HTR-8/SVneo (cell line): ENCODE data around the gene C2CD2.

Source experiments
- DNase-seq: peaks from one replicate; pipeline ENCODE4 v3.0.0; 2011; ENCODE audit warnings: low spot score, mixed read lengths; ENCODE audit not compliant: insufficient read length
- FAIRE-seq: peaks from 2 replicates; lab custom pipeline; 2011; peaks lifted over from hg19 to GRCh38; lab: Jason Lieb, UNC

The C2CD2 gene

DNA sequence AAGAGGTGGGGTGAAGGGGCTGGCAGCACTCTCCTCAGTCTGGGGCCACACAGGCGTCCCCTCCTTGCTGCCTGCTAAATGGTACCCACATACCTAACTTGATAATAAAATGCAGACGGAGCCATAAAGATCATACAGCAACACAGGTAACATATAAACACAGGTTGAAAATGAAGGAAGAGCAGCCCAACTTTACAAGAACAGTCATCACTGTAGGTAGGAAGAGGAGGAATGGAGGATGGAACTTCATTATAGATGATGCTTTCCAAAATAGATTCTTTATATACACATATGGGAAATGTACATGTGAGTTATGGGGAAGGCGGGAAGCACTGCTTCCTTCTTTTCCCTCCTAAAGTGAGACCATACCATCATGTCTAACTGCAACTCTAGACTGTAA, 13.4 kb downstream of the C2CD2 start:
- DNase-seq (no peak), FAIRE-seq (no peak)

DNA sequence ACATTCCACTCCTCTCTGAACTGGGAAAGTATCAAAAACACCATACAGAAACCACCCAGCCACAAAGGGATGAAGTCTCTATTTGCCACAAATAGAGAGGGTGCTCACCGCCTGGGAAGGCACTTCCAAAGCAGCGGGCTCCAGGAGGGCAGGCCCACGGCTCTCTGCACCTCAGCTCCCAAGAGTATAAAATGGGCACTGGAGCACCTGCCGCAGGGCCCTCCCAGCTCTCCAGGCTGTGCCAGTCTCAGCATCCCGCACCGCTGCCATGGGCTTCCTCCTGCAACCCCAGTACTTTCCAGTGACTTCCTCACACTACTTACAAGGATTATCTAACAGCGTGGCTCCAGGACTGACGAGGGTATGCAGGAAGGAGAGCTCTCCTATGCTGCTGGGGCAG, 14.4 kb downstream of the C2CD2 start:
- DNase-seq (no peak), FAIRE-seq (no peak)

DNA sequence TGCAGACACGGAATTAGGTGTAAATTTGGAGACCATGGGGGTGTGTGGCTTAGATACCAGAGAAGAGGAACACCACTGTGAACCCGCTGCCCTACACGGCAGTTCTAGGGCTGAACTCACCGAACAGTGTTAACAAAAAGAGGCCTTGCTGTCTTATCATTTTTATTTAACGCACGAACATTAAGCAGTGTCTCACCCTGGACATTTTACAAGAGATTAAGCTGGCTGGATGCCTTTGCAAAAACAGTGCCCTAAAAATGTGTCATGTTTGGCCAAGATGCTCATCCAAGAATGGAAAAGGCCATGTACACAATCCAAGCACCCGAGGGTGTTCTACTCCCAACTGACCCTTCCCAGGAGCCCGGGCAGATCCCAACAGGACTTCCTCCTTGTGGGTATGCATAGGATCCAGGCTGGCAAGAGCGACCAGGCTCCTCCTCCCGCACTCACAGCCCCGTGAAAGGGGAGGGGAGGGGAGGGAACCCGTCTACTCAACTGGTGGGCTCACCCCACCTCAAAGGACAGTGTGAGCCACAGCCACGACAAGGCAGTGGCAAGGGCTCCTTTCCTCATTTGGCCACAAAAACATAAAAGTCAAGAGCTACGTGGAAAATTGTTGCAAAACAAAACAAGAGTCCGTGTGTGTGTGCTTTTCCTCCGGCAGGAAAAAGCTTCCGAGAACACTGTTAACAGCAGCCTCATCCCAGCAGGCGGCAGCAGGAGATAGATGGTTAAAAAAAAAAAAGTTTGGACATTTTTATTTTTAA, 20.3 kb downstream of the C2CD2 start:
- DNase-seq (no peak), FAIRE-seq (no peak)

DNA sequence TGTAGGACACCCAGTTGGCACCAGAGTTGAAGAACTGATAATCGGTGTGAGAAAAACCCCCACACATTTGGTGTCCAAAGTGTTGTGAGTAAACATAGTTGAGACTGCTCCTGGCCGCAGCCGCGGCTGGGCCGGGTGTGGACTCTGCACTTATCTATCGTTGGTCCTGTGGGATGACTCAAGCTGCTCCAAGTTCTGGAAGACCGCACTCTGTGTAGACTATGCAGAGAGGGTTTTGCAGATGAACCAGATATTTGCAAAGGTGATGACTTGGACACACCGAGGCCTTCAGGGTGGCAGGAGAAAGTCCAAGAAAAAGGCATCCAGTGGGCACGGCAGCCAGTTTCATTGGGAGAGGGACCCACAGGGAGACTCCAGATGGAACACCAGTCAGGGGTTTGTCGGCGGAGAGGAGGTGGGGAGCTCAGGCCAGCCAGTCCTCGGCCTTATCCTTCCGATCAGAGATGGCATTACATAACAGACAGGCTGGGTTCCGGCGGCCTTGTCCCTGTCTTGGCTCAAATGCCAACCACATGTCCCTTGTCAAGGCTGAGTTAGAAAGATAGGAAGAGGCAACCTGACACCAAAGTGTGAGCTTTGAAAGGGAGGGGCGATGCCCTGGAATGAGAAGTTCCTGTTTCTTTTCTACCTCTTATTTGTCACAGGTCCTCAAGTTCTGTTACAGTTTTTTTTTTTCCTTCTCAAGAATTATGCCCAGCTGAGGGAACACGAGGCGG, 21.1 kb downstream of the C2CD2 start:
- DNase-seq, result peak; percentile 40
- no peak for FAIRE-seq

DNA sequence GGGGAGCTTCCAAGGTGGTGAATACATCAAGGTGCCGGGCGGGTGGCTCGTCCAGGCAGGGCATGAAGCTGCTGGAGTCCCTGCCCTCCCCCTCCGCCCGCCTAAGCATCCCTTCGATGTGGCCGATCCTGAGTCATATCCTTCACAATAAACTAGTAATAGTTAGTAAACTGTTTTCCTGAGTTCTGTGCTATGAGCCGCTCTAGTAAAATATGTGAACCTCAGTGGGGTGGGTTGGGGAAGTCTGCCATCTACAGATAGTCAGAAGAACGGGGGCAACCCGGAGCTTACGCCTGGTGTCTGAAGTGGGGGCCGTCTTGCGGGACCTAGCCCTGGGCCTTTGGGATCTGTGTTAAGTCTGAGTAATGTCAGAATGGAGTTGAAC, 21.6 kb downstream of the C2CD2 start:
- DNase-seq (peak; percentile 72), FAIRE-seq (no peak)

DNA sequence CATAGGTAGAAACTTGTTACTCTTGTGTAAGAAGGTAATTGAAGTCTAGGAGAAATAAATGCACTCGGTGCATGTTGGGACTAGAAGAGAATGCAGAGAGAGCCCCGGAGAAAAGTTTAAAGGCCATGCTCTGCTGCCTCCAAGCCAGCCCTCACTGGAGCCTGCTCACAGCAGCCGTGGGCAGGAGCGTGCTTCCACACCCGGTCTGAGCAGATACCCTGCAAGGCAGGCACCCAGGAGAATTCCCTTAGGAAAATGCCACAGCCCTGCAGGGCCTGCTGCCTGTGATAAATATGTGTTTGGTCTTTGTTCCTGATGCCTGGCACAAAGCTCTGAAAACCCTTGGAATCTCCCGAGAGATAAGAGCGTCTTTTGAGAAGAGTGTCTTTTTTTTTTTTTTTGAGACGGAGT, 22.8 kb downstream of the C2CD2 start:
- DNase-seq, result no peak
- no peak for FAIRE-seq

DNA sequence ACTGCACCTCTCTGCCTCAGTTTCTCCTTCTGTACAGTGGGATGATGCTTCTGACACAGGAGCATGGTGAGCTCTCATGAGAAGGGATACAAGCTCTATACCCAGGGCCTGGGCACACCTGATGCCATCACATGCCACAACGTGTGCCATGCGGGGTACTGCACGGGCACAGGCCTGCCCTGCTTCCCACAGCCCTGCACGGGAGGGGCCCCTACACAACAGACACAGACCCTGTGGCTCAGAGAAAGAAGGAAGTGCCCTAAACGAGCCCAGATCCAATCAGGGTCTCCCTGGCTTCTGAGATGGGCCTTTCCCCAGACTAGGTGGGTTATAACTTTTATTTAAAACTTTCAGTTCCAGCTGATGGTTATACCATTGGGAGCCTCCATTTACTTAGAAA, 24.6 kb downstream of the C2CD2 start:
- FAIRE-seq, result no peak
- DNase-seq, result no peak

DNA sequence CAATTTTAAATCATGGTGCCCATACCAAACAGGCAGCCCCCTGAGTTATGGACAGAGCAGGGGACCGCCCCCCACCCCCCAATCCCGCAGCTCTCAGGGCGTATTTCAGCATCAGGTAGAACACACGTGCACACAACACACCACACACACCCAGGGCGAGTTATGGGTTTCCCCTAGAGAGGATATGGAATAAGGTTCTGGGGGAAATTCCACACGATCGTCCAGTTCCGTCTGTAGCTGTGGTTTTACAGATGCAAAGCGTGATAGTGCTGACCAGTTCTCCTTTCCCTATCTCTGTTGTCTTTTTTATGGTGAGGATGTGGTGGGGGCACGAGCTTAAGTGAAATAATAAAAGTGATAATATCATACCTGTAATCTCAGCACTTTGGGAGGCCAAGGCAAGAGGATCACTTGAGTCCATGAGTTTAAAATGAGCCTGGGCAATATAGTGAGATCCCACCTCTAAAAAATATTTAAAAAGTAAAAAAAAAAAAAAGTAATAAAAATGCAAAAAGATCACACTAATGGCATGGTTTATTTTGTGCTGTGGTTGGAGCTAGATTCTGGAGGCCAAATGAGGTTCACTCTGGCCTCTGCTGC, 25.1 kb downstream of the C2CD2 start:
- FAIRE-seq, result no peak
- DNase-seq, result no peak

DNA sequence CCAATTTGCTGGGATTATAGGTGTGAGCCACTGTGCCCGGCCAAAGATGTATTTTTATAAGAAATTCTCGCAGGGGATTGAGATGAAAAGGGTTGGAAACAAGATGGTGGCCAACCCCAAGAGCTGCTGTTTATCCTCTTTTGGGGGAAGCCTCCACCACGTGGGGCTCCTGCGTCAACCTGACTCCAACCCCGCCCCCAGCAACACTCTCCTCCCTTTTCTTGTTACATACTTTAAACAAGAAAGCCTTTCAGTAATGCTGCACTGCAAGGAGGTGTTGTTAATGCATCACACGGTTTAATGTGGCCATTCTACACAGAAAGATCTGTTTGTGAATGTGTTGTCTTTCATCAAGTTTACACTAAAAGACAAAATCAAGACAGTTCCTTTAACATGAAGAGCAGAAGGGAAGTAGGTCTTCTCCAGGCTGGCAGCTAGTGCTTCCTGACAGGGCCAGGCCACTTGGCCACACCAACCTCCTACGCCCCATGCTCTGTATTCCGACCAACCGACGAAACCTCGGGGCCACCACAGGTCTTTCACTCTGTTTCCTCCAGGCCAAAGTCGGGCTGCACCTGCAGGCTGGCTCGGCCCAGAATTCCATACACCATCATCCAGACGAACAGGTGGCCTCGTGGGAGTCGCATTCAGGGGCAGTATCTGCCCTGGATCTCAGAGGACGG, 25.9 kb downstream of the C2CD2 start:
- FAIRE-seq (no peak), DNase-seq (no peak)

DNA sequence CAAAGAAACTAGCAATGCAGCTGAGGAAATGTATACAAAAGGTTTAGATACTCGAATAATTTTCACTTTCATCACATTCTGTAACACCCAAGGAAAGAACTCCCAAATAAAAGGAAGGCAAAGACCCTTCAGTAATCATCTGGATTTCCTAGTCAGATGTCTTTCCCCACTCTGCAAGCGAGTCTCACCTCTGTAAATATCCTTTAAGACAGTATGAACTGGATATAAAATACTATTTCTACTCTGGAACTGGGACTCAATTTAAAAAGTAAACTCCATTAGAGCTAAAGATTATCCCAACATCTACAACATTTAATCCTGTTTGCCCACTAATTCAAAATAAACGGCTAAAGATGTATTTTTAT, 27.0 kb downstream of the C2CD2 start:
- no peak for FAIRE-seq

DNA sequence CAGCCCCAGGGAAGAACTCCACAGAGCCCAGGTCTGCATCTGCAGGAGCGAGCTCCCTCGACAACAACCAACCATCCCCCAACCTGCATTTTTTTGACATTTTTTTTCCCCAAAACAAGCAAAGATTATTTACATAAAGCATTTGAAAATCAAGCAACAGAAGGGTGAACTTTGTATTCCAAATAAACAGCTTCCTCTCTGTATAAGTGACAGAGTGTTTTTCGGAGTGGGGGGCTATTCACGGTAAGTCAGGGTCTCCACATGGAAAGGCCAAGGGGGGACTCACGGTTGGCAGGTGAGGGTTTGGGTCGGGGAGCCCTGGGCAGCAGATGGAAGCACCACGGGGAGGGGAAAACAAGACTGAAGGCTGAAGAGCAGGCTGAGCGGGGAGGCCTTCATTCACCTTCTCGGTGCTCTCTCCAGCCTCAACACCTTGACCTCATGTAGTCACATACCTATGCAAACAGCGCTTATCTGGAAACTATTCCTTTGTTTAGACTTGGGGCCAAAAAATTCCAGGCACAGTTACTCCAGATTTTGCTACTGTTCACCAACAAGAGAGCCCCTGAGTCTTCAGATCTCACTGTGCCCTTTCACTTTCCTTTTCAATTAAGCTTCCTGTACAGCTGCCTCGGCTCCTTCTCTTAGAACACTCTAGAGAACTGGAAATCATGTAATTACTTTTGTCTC, 27.6 kb downstream of the C2CD2 start:
- no peak for FAIRE-seq
- peak; percentile 33 for DNase-seq

More for the DNA sequence above, 27.0 kb downstream of the C2CD2 start:
- DNase-seq, result no peak

DNA sequence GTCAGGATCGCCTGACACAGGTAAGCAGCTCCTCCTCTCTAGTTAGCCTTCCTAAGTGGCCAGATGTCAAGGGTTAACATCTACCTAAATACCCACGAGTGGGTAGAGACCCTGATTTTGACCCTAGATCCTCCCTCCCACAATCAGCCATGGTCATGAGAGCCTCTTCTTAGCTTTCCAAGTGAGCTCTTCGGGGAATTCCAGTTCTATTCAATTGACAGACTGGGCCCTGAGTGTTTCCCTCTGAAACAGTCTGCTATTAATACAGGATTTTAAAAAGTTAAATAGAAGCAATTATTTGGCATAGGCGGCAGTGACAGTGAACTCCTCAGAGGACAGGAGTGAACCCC, 28.1 kb downstream of the C2CD2 start:
- FAIRE-seq, result no peak

DNA sequence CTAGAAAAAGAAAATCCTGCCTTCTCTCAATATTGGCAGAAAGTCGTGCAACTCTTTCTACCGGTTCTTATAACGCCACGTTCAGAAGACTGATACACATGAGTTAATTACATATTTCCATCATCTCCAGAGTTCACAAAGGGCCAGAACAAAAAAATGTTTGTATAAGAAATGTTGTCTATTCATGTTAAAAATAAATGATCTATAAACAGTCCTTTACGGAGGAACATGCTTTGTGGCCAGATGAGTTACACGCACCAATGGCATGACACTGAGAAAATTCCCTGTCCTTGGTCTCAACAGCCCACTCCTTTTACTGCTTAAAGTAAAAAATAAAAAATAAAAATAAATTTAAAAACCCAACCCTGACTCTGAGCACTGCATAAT, 29.5 kb downstream of the C2CD2 start:
- no peak for DNase-seq
- no peak for FAIRE-seq

More for the DNA sequence above, 28.1 kb downstream of the C2CD2 start:
- DNase-seq, result no peak

DNA sequence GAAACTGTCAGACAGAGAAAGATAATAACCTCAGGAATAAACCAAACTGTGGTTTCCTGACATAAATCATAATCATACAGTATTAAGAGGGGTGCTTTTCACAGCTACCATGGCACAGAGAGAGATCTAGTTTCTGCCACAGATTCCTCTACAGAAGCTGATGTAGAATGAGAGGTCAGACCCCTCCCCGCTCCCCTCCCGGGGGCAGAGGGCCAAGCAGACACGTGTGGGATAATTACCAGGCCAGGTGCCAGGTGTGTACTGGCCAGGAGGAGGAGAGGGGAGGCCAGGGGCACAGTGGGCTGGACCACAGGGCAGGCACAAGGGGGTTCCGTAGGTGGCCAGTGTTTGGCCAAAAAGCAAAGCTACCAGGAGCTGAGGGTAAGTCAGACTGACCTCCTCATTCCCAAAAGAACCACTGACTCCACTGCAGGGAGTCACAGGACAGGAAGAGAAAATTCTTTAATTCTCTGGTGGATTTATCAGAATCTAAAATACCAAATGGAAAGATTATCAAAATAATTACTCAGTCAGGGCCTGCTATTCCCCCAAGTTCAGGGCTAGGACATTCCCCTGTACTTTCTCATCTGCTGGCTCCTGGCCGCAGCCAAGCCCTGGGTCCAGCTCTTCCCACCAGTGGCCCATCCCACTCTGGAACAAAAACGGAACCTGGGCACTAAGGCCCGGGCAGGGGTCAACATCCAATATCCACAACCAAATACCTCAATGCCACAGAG, 30.0 kb downstream of the C2CD2 start:
- DNase-seq (no peak), FAIRE-seq (no peak)

DNA sequence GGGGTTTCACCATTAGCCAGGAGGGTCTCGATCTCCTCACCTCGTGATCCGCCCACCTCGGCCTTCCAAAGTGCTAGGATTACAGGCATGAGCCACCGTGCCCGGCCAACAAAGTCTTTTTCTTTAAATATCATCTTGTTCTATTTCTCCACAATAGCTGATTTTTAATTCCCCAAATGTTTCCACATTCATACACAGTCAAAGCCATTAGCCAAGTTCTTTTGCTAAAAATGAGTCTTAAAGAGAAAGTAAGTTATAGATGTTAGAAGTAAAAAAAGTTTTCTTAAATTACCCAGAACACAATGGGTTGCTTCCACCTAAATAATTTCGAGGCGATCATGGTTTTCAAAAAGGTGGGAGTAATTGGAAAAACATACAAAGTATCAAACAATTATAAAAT, 30.6 kb downstream of the C2CD2 start:
- no peak for FAIRE-seq
- DNase-seq, result no peak

DNA sequence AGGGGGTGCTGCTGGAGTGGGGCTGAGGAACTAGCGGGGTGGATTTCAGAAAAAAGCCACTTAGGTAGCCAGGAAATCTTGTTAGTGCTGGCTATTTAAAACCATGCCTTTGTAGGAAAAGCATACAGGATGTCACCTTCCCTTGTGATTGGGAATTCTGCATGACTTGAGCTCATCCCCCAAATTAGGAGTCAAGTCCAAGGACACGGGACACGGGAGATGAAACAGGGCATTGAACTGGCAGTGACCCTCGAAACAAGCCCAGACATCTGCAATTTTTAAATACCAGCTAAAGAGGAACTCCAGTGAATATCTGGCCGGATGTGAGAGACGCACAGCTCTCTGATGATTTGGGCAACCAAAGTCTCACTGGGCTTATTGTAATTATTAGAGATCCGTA, 32.8 kb downstream of the C2CD2 start:
- no peak for FAIRE-seq

DNA sequence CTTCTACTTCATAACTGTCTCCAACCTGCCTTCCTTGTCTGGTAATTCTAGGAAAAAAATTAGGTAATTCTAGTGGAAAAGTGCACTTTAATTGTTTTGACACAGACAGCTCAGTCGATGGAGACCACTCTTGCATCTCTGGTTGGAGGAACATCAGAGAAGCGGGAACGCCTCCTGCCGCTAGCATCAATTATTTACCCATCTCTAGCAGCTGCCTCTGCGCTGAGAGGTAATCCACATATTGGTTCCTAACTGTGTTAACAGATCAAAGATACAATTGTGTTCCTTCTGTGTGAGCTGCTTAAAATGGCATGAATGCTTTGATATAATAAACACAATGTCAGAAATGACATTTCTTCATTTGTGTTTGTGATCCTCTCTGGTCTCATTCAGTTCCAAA, 33.3 kb downstream of the C2CD2 start:
- FAIRE-seq (no peak), DNase-seq (no peak)

More for the DNA sequence above, 32.8 kb downstream of the C2CD2 start:
- no peak for DNase-seq

DNA sequence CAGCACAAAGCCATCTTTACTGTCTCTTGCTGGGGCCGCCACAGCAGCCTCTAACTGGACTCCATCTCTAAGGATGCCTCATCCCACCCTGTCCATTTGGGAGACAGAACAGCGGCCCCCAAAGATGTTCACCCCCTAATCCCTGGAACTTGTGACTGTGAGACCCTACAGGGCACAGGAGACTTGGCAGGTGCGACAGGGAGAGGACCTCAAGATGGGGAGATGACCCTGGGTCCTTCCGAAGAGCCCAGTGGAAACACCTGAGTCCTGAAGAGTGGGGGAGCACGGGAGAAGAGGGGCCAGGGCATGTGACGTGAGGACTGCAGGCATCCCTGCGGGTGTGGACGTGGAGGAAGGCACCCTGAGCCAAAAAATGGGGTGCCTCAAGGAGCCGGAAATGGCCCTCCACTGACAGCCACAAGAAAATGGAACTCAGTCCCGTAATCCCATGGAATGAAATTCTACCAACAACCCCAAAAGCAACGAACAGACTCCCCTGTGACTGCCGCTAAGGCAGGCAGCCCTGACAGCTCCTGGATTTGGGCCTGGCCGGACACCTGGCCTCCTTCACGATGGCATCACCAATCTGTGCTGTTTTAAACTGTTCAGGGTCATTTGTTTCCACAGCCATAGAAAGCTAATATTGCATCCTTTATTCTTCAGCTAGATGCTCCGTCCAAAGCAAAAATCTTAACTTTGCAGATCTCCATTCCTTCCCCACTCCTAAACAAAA, 34.0 kb downstream of the C2CD2 start:
- no peak for FAIRE-seq
- DNase-seq, result no peak
